GM12801 (cell line): ENCODE measurements around the gene INSRR.

Source experiments
- CTCF ChIP-seq: IDR thresholded peaks from one replicate; pipeline ENCODE4 v1.5.1; 2011; ENCODE audit warnings: control low read depth; ENCODE audit not compliant: insufficient read length; ENCODE audit errors: extremely low read depth

INSRR gene

GRCh38 chr1:156796340-156797097 lies 62.4 kb downstream of the INSRR start:
- no peak for TF ChIP-seq CTCF

GRCh38 chr1:156795787-156796186 lies 63.1 kb downstream of the INSRR start:
- TF ChIP-seq CTCF, result no peak

GRCh38 chr1:156795374-156795733 lies 63.6 kb downstream of the INSRR start:
- TF ChIP-seq CTCF, result no peak

- no peak for TF ChIP-seq CTCF
Measured at GRCh38 chr1:156794506-156795373, 64.2 kb downstream of the INSRR start.
